Measurements from ENCODE around the gene PTPRG. TPM values are rescaled to one million over a fixed set of nuclear protein-coding genes. Genes with fewer than 3 reads are reported as not detected.

The PTPRG gene
- polyA plus RNA-seq, 3 donors = not detected

- Mint-ChIP-seq H3K4me1 (no peaks in the 10 kb centered on the region), H3K27me3 (ENCODE audit: low read depth in 3 of 3) (peaks cover 0 to 10% (median 7%) of the 10 kb centered on the region in 3 donors), H3K36me3 (no peaks in the 10 kb centered on the region), H3K27ac (no peak overlapping the region), H3K9me3 (peaks cover 0 to 2% (median 0%) of the 10 kb centered on the region in 7 donors), H3K4me3 (no peak overlapping the region)
- H4K20me1 ChIP-seq (ENCODE audit: insufficient read depth, low read length) = no peaks in the 10 kb centered on the region
- no peaks in the 10 kb centered on the region for H3K79me2 ChIP-seq (ENCODE audit: insufficient read depth, low read length)
- H3K27ac ChIP-seq (ENCODE audit: low read depth in 1 of 2, low read length in 2 of 2) = no peak overlapping the region
- no peak overlapping the region for H3K9ac ChIP-seq (ENCODE audit: insufficient read depth, low read length, poor library complexity, severe bottlenecking)
- intact Hi-C loops (cut with micrococcal nuclease) = no loop called here
- no peak for DNase-seq
- WGBS (ENCODE audit: insufficient coverage) = 98% methylated on average over 6 of the region's 6 CpGs
- H3K27me3 ChIP-seq (ENCODE audit: control insufficient read depth in 2 of 2, insufficient read depth in 2 of 2, low read length in 2 of 2) = no peaks in the 10 kb centered on the region
- H2AFZ ChIP-seq (ENCODE audit: insufficient read depth, low read depth, low read length, poor library complexity, severe bottlenecking) = no peak overlapping the region
- no peak overlapping the region for H3K4me3 ChIP-seq (replicated peaks in 1 of 3; ENCODE audit: low read depth in 2 of 3, low read length in 3 of 3)
- no peaks in the 10 kb centered on the region for H3K36me3 ChIP-seq (replicated peaks in 1 of 2; ENCODE audit: control insufficient read depth in 1 of 2, insufficient read depth in 2 of 2, low read length in 2 of 2)
- no peak for TF ChIP-seq CTCF (IDR thresholded peaks at IDR 0.05)
- H3K4me1 ChIP-seq (ENCODE audit: control insufficient read depth in 1 of 2, insufficient read depth in 2 of 2, low read length in 2 of 2) = no peaks in the 10 kb centered on the region
- no peaks in the 10 kb centered on the region for H3K9me3 ChIP-seq (replicated peaks in 1 of 2; ENCODE audit: control insufficient read depth in 1 of 2, insufficient read depth in 1 of 2, low read length in 2 of 2)
- no peak overlapping the region for H3K4me2 ChIP-seq (replicated peaks; ENCODE audit: extremely low read depth, low read length, poor library complexity, severe bottlenecking)
Observed at GRCh38 chr3:62149539-62149938, 588.2 kb downstream of the PTPRG start.

GRCh38 chr3:62149962-62150361, 588.6 kb downstream of the PTPRG start:
- Mint-ChIP-seq H3K27me3 (ENCODE audit: low read depth in 3 of 3) (peaks cover 0 to 8% (median 7%) of the 10 kb centered on the region in 3 donors), H3K4me3 (no peak overlapping the region), H3K4me1 (no peaks in the 10 kb centered on the region), H3K9me3 (peaks cover 0 to 2% (median 0%) of the 10 kb centered on the region in 7 donors), H3K27ac (no peak overlapping the region), H3K36me3 (no peaks in the 10 kb centered on the region)
- no peaks in the 10 kb centered on the region for H3K27me3 ChIP-seq (ENCODE audit: control insufficient read depth in 2 of 2, insufficient read depth in 2 of 2, low read length in 2 of 2)
- 93% methylated on average over 2 of the region's 2 CpGs for WGBS (ENCODE audit: insufficient coverage)
- H3K4me2 ChIP-seq (replicated peaks; ENCODE audit: extremely low read depth, low read length, poor library complexity, severe bottlenecking) = no peak overlapping the region
- H3K9me3 ChIP-seq (replicated peaks in 1 of 2; ENCODE audit: control insufficient read depth in 1 of 2, insufficient read depth in 1 of 2, low read length in 2 of 2) = no peaks in the 10 kb centered on the region
- no peaks in the 10 kb centered on the region for H3K36me3 ChIP-seq (replicated peaks in 1 of 2; ENCODE audit: control insufficient read depth in 1 of 2, insufficient read depth in 2 of 2, low read length in 2 of 2)
- H3K27ac ChIP-seq (ENCODE audit: low read depth in 1 of 2, low read length in 2 of 2) = no peak overlapping the region
- no peak overlapping the region for H3K4me3 ChIP-seq (replicated peaks in 1 of 3; ENCODE audit: low read depth in 2 of 3, low read length in 3 of 3)
- no peak for DNase-seq
- no peaks in the 10 kb centered on the region for H3K4me1 ChIP-seq (ENCODE audit: control insufficient read depth in 1 of 2, insufficient read depth in 2 of 2, low read length in 2 of 2)
- H2AFZ ChIP-seq (ENCODE audit: insufficient read depth, low read depth, low read length, poor library complexity, severe bottlenecking) = no peak overlapping the region
- H3K79me2 ChIP-seq (ENCODE audit: insufficient read depth, low read length) = no peaks in the 10 kb centered on the region
- TF ChIP-seq CTCF (IDR thresholded peaks at IDR 0.05) = no peak
- no peak overlapping the region for H3K9ac ChIP-seq (ENCODE audit: insufficient read depth, low read length, poor library complexity, severe bottlenecking)
- no peaks in the 10 kb centered on the region for H4K20me1 ChIP-seq (ENCODE audit: insufficient read depth, low read length)
- intact Hi-C loops (cut with micrococcal nuclease) = no loop called here
